GM12801 (cell line): ENCODE measurements around the gene SRPK2.

Source experiments
- CTCF ChIP-seq: IDR thresholded peaks from one replicate; pipeline ENCODE4 v1.5.1; 2011; ENCODE audit warnings: control low read depth; ENCODE audit not compliant: insufficient read length; ENCODE audit errors: extremely low read depth

Gene SRPK2

DNA sequence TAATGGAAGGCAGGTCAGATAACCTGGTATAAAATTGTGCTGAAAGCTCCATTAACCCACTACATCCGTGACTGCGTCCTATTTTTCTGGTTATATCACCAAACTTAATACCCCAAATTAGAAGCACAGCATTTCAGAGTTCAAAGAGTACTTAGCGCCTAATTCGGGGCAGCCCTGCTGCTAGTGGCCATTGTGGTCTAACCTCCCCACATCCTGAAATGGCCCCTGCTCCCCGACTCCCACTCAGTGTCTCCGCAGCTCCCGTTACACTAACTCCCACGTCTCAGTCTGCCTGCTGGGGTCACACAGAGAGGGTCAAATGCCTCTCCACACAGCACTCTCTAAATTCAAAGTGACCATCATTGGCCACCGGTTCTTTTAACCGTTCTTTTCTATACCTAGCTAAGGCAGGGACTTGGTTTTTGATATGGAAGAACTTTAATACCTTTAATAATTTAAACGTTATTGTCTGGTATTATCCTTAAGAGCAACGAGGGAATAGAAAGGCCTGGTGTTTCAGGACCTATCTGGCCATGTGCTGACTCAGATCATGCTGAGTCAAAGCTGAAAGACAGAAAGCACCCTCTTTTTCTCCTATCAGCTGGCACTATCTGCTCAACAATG lies 257.6 kb downstream of the SRPK2 start:
- TF ChIP-seq CTCF: no peak

- no peak for TF ChIP-seq CTCF
Observed at GRCh38 chr7:105130580-105130979, 258.1 kb downstream of the SRPK2 start.

- TF ChIP-seq CTCF: no peak
Observed at GRCh38 chr7:105130048-105130447, 258.7 kb downstream of the SRPK2 start.

DNA sequence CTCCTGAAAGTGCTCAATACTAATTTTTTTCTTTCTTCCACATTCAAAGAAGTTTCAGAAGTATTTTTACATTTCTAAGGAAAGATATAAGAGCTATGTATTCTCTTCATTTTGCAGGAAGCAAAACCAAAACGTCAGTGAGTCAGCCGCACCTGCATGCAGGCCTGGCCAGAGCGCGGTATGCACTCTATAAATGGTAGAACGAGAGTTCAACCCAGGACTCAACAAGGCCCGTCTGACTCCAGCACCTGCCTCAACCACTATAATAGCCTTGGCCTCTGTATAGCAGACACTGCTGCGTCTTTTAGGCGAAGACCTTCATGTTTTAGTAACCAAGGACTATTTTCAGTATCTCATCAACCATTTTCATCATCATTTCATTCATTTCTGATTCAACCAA lies 261.5 kb downstream of the SRPK2 start:
- no peak for TF ChIP-seq CTCF

DNA sequence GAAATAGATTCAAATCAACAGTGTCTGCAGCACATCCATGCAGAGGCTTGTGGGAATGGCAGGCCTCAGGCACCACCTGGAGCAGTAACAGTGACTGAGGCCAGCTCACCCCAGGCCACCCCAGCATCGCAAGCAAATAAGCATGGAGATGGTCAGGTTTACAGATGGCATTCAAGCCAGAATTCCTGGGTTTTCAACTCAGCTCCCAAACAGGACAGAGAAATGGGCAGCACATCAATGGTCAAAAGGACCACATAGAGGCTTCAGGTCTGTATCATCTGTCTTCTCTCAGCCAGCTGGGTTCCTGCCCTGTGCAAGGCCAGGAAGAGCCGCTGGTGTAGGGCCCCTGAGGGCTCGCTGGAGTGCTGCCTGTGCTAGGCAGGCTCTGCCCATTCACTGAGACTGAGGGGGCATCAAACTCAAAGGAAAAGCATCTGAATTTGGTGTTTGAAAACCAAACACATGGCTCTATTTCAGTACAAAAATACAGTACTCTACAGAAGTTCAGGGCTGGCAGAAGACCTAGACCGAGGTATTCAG lies 262.2 kb downstream of the SRPK2 start:
- TF ChIP-seq CTCF: no peak

GRCh38 chr7:105125745-105126144 lies 263.0 kb downstream of the SRPK2 start:
- no peak for TF ChIP-seq CTCF

DNA sequence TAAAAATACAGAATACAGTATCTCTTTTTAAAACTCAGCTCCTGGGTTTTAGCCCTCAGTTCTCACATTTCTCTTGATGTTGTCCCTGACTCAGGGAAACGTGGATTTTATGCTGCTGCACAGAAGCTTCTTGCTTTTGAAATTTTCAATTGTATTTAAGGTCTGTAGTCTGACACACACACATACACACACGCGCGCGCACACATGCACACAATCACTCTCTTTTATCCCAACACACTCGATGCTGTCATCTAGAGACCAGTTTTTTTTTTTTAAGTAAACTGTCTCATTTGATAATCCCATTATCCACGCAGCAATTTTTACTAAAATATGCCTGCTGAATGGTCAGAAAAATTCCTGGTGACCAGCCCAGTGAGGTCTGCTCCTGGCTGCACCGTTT lies 266.1 kb downstream of the SRPK2 start:
- no peak for TF ChIP-seq CTCF
